Left forelimb (tissue), 1 donor: ENCODE data around the gene MBD4.

Source experiments
- DNase-seq: peaks from one replicate; pipeline ENCODE4 v3.0.0-alpha.2; 2018; ENCODE audit warnings: low spot score

Gene MBD4

GRCh38 chr3:129463094-129463493, 23.3 kb upstream of the MBD4 start:
- no peak for DNase-seq

- no peak for DNase-seq
These were observed 22.7 kb upstream of the MBD4 start for GRCh38 chr3:129462361-129462968.

- DNase-seq: no peak
These were observed 21.9 kb upstream of the MBD4 start for GRCh38 chr3:129461461-129462146.

- no peak for DNase-seq
These were observed 21.3 kb upstream of the MBD4 start for GRCh38 chr3:129461022-129461421.

GRCh38 chr3:129460572-129460971, 20.8 kb upstream of the MBD4 start:
- no peak for DNase-seq

- DNase-seq: no peak
These were observed 20.4 kb upstream of the MBD4 start for GRCh38 chr3:129460155-129460554.

- DNase-seq: no peak
These were observed 14.0 kb upstream of the MBD4 start for GRCh38 chr3:129453732-129454131.

GRCh38 chr3:129449279-129450115, 9.7 kb upstream of the MBD4 start:
- DNase-seq: no peak

- no peak for DNase-seq
These were observed 8.6 kb upstream of the MBD4 start for GRCh38 chr3:129448186-129448895.

GRCh38 chr3:129446926-129447325, 7.2 kb upstream of the MBD4 start:
- no peak for DNase-seq

- no peak for DNase-seq
These were observed 5.7 kb upstream of the MBD4 start for GRCh38 chr3:129445471-129445870.

- no peak for DNase-seq
These were observed 3.2 kb upstream of the MBD4 start for GRCh38 chr3:129442947-129443346.

- no peak for DNase-seq
These were observed 2.7 kb upstream of the MBD4 start for GRCh38 chr3:129442486-129442885.

- DNase-seq: no peak
These were observed 2.0 kb upstream of the MBD4 start for GRCh38 chr3:129441782-129442181.

GRCh38 chr3:129441215-129441614, 1.5 kb upstream of the MBD4 start:
- no peak for DNase-seq

- no peak for DNase-seq
These were observed 956 bp upstream of the MBD4 start for GRCh38 chr3:129440618-129441190.

- no peak for DNase-seq
These were observed 427 bp downstream of the MBD4 start for GRCh38 chr3:129439226-129439816.

- DNase-seq: no peak
These were observed 4.4 kb downstream of the MBD4 start for GRCh38 chr3:129435367-129435766.

GRCh38 chr3:129434140-129434539, 5.6 kb downstream of the MBD4 start:
- DNase-seq: no peak

- DNase-seq: no peak
These were observed 6.2 kb downstream of the MBD4 start for GRCh38 chr3:129433565-129433964.

- no peak for DNase-seq
These were observed 7.1 kb downstream of the MBD4 start for GRCh38 chr3:129432671-129433070.

- no peak for DNase-seq
These were observed 7.7 kb downstream of the MBD4 start for GRCh38 chr3:129432036-129432435.
